H7 (cell line): Measurements from ENCODE around the gene KIRREL3. TPM values are rescaled to one million over a fixed set of nuclear protein-coding genes. Genes with fewer than 3 reads are reported as not detected.
A peak's percentile ranks its signal among the peaks of the same experiment; 100 is the strongest.

Experiments
- DNase-seq: peaks from one replicate; pipeline ENCODE4 v3.0.0; 2012
- H3K27me3 ChIP-seq: 2 replicates; pipeline ENCODE4 v1.6.0; 2011; ENCODE audit warnings: mild to moderate bottlenecking, low read length; ENCODE audit not compliant: control insufficient read depth, insufficient read depth
- H3K36me3 ChIP-seq: replicated peaks from 2 replicates; pipeline ENCODE4 v1.5.1; 2011; ENCODE audit warnings: low read length; ENCODE audit not compliant: control insufficient read depth, insufficient read depth
- H3K4me3 ChIP-seq: 2 replicates; pipeline ENCODE4 v1.5.1; 2011; ENCODE audit warnings: low read depth, mild to moderate bottlenecking, control low read depth, low read length, moderate library complexity; ENCODE audit not compliant: insufficient read depth
- total RNA-seq: library from RNA; depleted of rRNA; stranded (reverse); fragments of >200 nt; shearing (Covaris generic); gene quantifications from 2 replicates; pipeline ENCODE4 v1.2.3, GENCODE V29; 2014

Gene KIRREL3
- total RNA-seq, 1 experiment from 2014 or later = 0.10 TPM

- Histone ChIP-seq H3K36me3 (no peaks in the 10 kb centered on the region; the same call in 1 of the 2 replicates), H3K4me3 (no peak overlapping the region), H3K27me3 (no peaks in the 10 kb centered on the region)
- no peak for DNase-seq
Observed at GRCh38 chr11:126840201-126840886, 160.2 kb downstream of the KIRREL3 start.

- no peak overlapping the region for H3K4me3 ChIP-seq
Observed at GRCh38 chr11:126839496-126839895, 161.1 kb downstream of the KIRREL3 start.

GRCh38 chr11:126838779-126839178 lies 161.8 kb downstream of the KIRREL3 start:
- no peaks in the 10 kb centered on the region; the same call in 1 of the 2 replicates for H3K36me3 ChIP-seq
- H3K27me3 ChIP-seq = no peaks in the 10 kb centered on the region
- no peak for DNase-seq
- no peak overlapping the region for H3K4me3 ChIP-seq

More at GRCh38 chr11:126839496-126839895, 161.1 kb downstream of the KIRREL3 start:
- H3K27me3 ChIP-seq = no peaks in the 10 kb centered on the region
- no peak for DNase-seq
- H3K36me3 ChIP-seq = no peaks in the 10 kb centered on the region; the same call in 1 of the 2 replicates

- Histone ChIP-seq H3K36me3 (no peaks in the 10 kb centered on the region; the same call in 1 of the 2 replicates), H3K4me3 (no peak overlapping the region)
- no peak for DNase-seq
Observed at GRCh38 chr11:126837581-126837980, 163.0 kb downstream of the KIRREL3 start.

GRCh38 chr11:126834573-126834972 lies 166.0 kb downstream of the KIRREL3 start:
- H3K36me3 ChIP-seq = no peaks in the 10 kb centered on the region; the same call in 1 of the 2 replicates
- H3K4me3 ChIP-seq = no peak overlapping the region
- no peak for DNase-seq
- no peaks in the 10 kb centered on the region for H3K27me3 ChIP-seq

More at GRCh38 chr11:126837581-126837980, 163.0 kb downstream of the KIRREL3 start:
- no peaks in the 10 kb centered on the region for H3K27me3 ChIP-seq

GRCh38 chr11:126834149-126834548 lies 166.4 kb downstream of the KIRREL3 start:
- no peaks in the 10 kb centered on the region for H3K27me3 ChIP-seq
- H3K4me3 ChIP-seq = no peak overlapping the region
- no peaks in the 10 kb centered on the region; the same call in 1 of the 2 replicates for H3K36me3 ChIP-seq
- no peak for DNase-seq

GRCh38 chr11:126833065-126833464 lies 167.5 kb downstream of the KIRREL3 start:
- no peak for DNase-seq
- no peaks in the 10 kb centered on the region; the same call in 1 of the 2 replicates for H3K36me3 ChIP-seq
- no peak overlapping the region for H3K4me3 ChIP-seq
- H3K27me3 ChIP-seq = no peaks in the 10 kb centered on the region

GRCh38 chr11:126832387-126832786 lies 168.2 kb downstream of the KIRREL3 start:
- Histone ChIP-seq H3K36me3 (no peaks in the 10 kb centered on the region; the same call in 1 of the 2 replicates), H3K4me3 (no peak overlapping the region), H3K27me3 (no peaks in the 10 kb centered on the region)
- no peak for DNase-seq

GRCh38 chr11:126830216-126830806 lies 170.3 kb downstream of the KIRREL3 start:
- DNase-seq = no peak
- Histone ChIP-seq H3K4me3 (no peak overlapping the region), H3K36me3 (no peaks in the 10 kb centered on the region), H3K27me3 (no peaks in the 10 kb centered on the region)

GRCh38 chr11:126829716-126830115 lies 170.9 kb downstream of the KIRREL3 start:
- Histone ChIP-seq H3K36me3 (no peaks in the 10 kb centered on the region), H3K4me3 (no peak overlapping the region), H3K27me3 (no peaks in the 10 kb centered on the region)
- no peak for DNase-seq

GRCh38 chr11:126824035-126824607 lies 176.4 kb downstream of the KIRREL3 start:
- no peaks in the 10 kb centered on the region for H3K36me3 ChIP-seq
- peak; percentile 42 for DNase-seq
- no peaks in the 10 kb centered on the region; the same call in 1 of the 2 replicates for H3K27me3 ChIP-seq
- H3K4me3 ChIP-seq = no peak overlapping the region

GRCh38 chr11:126823274-126823673 lies 177.3 kb downstream of the KIRREL3 start:
- Histone ChIP-seq H3K36me3 (no peaks in the 10 kb centered on the region), H3K4me3 (no peak overlapping the region), H3K27me3 (peaks cover 2% of the 10 kb centered on the region; the same call in 1 of the 2 replicates)
- no peak for DNase-seq

GRCh38 chr11:126821827-126822226 lies 178.7 kb downstream of the KIRREL3 start:
- peaks cover 6% of the 10 kb centered on the region for H3K27me3 ChIP-seq
- no peaks in the 10 kb centered on the region for H3K36me3 ChIP-seq
- DNase-seq = no peak
- H3K4me3 ChIP-seq = no peak overlapping the region

- H3K27me3 ChIP-seq = peaks cover 6% of the 10 kb centered on the region
- no peak overlapping the region for H3K4me3 ChIP-seq
- no peaks in the 10 kb centered on the region for H3K36me3 ChIP-seq
- no peak for DNase-seq
Observed at GRCh38 chr11:126819194-126819593, 181.4 kb downstream of the KIRREL3 start.
